OCI-LY1 (cell line): ENCODE data around the gene C1orf159.

Experiments
- H2AFZ ChIP-seq: fragments of 200-600 bp; sonication (generic), shearing (Covaris generic); 2 replicates; pipeline ENCODE4 v1.6.0; 2014; ENCODE audit warnings: antibody characterized with exemption, mild to moderate bottlenecking, low read length
- H3F3A ChIP-seq: fragments of 200-600 bp; sonication (generic), shearing (Covaris generic); 2 replicates; pipeline ENCODE4 v1.6.0; 2014; ENCODE audit warnings: mild to moderate bottlenecking, antibody characterized with exemption, low read length, moderate library complexity; ENCODE audit not compliant: insufficient read depth
- H3K27ac ChIP-seq: fragments of 200-600 bp; sonication (generic); 2 replicates; pipeline ENCODE4 v1.5.1; 2014; ENCODE audit warnings: low read length, mixed run types, mild to moderate bottlenecking, low read depth; ENCODE audit not compliant: poor library complexity, severe bottlenecking
- H3K27me3 ChIP-seq: fragments of 200-600 bp; sonication (generic); 2 replicates; pipeline ENCODE4 v1.6.0; 2014; ENCODE audit warnings: antibody characterized with exemption, mild to moderate bottlenecking, low read length, moderate library complexity; ENCODE audit not compliant: insufficient read depth
- H3K36me3 ChIP-seq: fragments of 200-600 bp; sonication (generic); 2 replicates; pipeline ENCODE4 v1.6.1; 2014; ENCODE audit warnings: mild to moderate bottlenecking, antibody characterized with exemption, low read length, moderate library complexity, mixed read lengths; ENCODE audit not compliant: insufficient read depth
- H3K4me1 ChIP-seq: fragments of 200-600 bp; sonication (generic); 2 replicates; pipeline ENCODE4 v1.5.1; 2014; ENCODE audit warnings: mild to moderate bottlenecking, low read length, moderate library complexity; ENCODE audit not compliant: insufficient read depth, severe bottlenecking
- H3K4me2 ChIP-seq: fragments of 200-600 bp; sonication (generic), shearing (Covaris generic); 2 replicates; pipeline ENCODE4 v1.6.1; 2014; ENCODE audit warnings: low read length
- H3K4me3 ChIP-seq: fragments of 200-600 bp; sonication (generic); 2 replicates; pipeline ENCODE4 v1.5.1; 2014; ENCODE audit warnings: low read length, low read depth, mild to moderate bottlenecking, mixed read lengths; ENCODE audit not compliant: poor library complexity, severe bottlenecking
- H3K79me2 ChIP-seq: fragments of 200-600 bp; shearing (Covaris generic); 2 replicates; pipeline ENCODE4 v1.6.1; 2016; ENCODE audit warnings: mixed run types, low read length, mixed read lengths; ENCODE audit not compliant: insufficient read depth
- H3K9ac ChIP-seq: fragments of 200-600 bp; sonication (generic), shearing (Covaris generic); 2 replicates; pipeline ENCODE4 v1.6.1; 2014; ENCODE audit warnings: mild to moderate bottlenecking, low read length, mixed read lengths
- H3K9me2 ChIP-seq: fragments of 200-600 bp; sonication (generic), shearing (Covaris generic); 2 replicates; pipeline ENCODE4 v1.6.1; 2014; ENCODE audit warnings: low read depth, mild to moderate bottlenecking, low read length, mixed read lengths
- H3K9me3 ChIP-seq: fragments of 200-600 bp; shearing (Covaris generic); 2 replicates; pipeline ENCODE4 v1.6.1; 2014; ENCODE audit warnings: low read length, mixed read lengths
- H4K20me1 ChIP-seq: fragments of 200-600 bp; sonication (generic), shearing (Covaris generic); 2 replicates; pipeline ENCODE4 v1.6.0; 2016; ENCODE audit warnings: mild to moderate bottlenecking, low read length; ENCODE audit not compliant: insufficient read depth
- EZH2 ChIP-seq: fragments of 200-600 bp; sonication (generic), shearing (Covaris generic); IDR thresholded peaks from 2 replicates; pipeline ENCODE4 v1.8.0; 2017; ENCODE audit warnings: borderline replicate concordance, mixed run types, mild to moderate bottlenecking, antibody characterized with exemption, low read length, moderate library complexity, mixed read lengths
- TF ChIP-seq, protein P1 (sequence below): fragments of 200-600 bp; sonication (generic), shearing (Covaris generic); IDR thresholded peaks from 2 replicates; pipeline ENCODE4 v1.5.1; 2017; ENCODE audit warnings: mild to moderate bottlenecking, antibody characterized with exemption, low read length, moderate library complexity, mixed read lengths

The C1orf159 gene

DNA sequence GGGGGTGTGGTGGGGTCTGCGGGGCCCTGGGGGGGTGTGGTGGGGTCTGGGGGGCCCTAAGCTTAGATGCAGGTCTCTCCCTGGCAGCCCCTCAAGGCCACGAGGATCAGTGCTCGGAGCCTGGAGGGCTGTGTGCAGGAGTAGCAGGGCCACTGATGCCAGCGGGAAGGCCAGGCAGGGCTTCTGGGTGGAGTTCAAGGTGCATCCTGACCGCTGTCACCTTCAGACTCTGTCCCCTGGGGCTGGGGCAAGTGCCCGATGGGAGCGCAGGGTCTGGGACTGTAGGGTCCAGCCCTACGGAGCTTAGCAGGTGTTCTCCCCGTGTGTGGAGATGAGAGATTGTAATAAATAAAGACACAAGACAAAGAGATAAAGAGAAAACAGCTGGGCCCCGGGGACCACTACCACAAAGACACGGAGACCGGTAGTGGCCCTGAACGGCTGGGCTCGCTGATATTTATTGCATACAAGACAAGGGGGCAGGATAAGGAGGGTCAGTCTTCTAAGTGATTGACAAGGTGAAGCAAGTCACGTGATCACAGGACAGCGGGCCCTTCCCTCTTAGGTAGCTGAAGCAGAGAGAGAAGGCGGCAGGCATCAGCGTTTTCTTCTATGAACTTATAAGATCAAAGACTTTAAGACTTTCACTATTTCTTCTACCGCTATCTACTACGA is 50.5 kb downstream of the C1orf159 start:
- Histone ChIP-seq H3K79me2 (no peaks in the 10 kb centered on the region), H3K36me3 (no peaks in the 10 kb centered on the region; the same call in 1 of the 2 replicates), H3F3A (no peaks in the 10 kb centered on the region), H3K9me2 (no peaks in the 10 kb centered on the region), H3K4me3 (no peak overlapping the region), H3K4me2 (no peak overlapping the region), H3K4me1 (peaks cover 6% of the 10 kb centered on the region), H2AFZ (no peak overlapping the region), H3K9me3 (no peaks in the 10 kb centered on the region), H4K20me1 (no peaks in the 10 kb centered on the region), H3K9ac (no peak overlapping the region), H3K27ac (no peak overlapping the region), H3K27me3 (peaks cover 4% of the 10 kb centered on the region; the same call in 1 of the 2 replicates)
- TF ChIP-seq, protein P1, sequence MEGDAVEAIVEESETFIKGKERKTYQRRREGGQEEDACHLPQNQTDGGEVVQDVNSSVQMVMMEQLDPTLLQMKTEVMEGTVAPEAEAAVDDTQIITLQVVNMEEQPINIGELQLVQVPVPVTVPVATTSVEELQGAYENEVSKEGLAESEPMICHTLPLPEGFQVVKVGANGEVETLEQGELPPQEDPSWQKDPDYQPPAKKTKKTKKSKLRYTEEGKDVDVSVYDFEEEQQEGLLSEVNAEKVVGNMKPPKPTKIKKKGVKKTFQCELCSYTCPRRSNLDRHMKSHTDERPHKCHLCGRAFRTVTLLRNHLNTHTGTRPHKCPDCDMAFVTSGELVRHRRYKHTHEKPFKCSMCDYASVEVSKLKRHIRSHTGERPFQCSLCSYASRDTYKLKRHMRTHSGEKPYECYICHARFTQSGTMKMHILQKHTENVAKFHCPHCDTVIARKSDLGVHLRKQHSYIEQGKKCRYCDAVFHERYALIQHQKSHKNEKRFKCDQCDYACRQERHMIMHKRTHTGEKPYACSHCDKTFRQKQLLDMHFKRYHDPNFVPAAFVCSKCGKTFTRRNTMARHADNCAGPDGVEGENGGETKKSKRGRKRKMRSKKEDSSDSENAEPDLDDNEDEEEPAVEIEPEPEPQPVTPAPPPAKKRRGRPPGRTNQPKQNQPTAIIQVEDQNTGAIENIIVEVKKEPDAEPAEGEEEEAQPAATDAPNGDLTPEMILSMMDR: no peak
- TF ChIP-seq EZH2: no peak

DNA sequence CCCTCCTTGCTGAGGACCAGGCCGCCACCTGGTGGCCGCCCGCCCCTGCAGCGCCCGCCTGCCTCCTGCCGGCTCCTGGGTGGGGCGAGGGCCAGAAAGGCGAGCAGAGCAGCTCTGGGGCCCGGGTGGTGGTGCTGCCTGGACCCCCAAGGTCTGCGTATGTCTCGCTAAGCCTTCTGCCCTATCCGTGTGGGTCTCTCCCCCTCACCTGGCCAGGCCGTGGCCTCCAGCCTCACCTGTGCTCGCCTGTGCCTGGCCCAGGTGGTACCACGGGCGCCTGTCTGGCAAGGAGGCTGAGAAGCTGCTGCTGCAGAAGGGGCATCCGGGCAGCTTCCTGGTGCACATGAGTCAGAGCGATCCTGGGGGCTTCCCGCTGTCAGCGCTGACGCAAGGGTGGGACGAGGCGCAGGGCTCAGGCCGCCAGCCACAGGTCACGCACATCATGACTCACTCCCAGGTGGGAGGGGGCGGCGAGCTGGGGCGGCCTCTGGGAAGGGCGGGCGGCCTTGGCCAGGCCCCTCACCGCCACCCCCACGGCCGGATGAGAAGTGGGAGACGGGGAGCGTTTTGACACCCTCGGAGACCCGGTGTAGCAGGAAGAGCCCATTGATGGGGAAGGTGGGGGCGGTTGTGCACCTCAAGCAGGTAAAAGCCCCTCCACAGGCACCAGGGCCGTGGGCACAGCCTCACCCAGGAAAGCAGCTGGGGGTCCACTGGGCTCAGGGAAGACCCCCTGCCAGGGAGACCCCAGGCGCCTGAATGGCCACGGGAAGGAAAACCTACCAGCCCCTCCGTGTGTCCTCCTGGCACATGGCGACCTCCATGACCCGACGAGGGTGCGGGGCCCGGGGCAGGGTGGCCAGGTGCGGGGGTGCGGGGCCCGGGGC is 51.7 kb downstream of the C1orf159 start:
- Histone ChIP-seq H3K9ac (no peak overlapping the region), H3K27ac (no peak overlapping the region), H3K79me2 (no peaks in the 10 kb centered on the region), H2AFZ (no peak overlapping the region), H3K4me3 (no peak overlapping the region), H4K20me1 (no peaks in the 10 kb centered on the region), H3K4me1 (peaks cover 6% of the 10 kb centered on the region), H3K9me3 (no peaks in the 10 kb centered on the region), H3K27me3 (peaks cover 4% of the 10 kb centered on the region; the same call in 1 of the 2 replicates), H3F3A (no peaks in the 10 kb centered on the region), H3K4me2 (no peak overlapping the region), H3K9me2 (no peaks in the 10 kb centered on the region), H3K36me3 (no peaks in the 10 kb centered on the region; the same call in 1 of the 2 replicates)
- no peak for TF ChIP-seq EZH2
- TF ChIP-seq, protein P1: peak; percentile 86

DNA sequence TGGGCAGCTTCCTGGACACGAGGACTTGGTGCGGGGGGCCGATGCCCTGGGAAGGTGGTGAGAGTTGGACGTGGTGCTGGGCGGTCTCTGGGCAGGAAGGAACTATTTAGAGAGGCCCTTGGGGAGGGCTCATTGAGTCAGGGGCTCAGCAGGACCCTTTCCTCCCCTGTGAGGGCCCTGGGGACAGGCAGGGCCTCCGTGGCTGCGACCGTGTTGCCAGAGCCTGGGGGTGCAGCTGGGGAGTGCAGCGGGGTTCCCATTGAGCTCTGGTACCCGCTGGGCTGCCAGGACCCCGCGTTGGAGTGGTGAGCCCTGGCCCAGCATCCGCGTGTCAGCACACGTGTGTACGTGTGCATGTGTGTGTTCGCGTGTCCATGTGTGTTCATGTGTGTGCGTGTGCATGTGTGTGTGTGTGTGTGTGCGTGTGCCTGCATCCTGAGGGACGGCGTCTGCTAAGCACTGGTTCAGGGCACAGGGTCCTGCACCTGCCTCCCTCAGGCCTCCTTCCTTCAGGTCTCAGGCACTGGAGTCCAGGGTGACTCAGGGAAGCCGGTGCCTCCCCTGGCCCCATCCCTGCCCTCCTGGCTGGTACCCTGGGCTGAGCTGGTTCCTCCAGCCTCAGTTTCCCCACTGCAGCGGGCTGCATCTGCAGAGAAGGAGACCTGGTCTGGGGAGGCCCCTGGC is 52.5 kb downstream of the C1orf159 start:
- Histone ChIP-seq H3K4me2 (no peak overlapping the region), H4K20me1 (no peaks in the 10 kb centered on the region), H3F3A (no peaks in the 10 kb centered on the region), H3K36me3 (no peaks in the 10 kb centered on the region; the same call in 1 of the 2 replicates), H3K9ac (no peak overlapping the region), H2AFZ (no peak overlapping the region), H3K27ac (no peak overlapping the region), H3K27me3 (peaks cover 4% of the 10 kb centered on the region; the same call in 1 of the 2 replicates), H3K9me2 (no peaks in the 10 kb centered on the region), H3K79me2 (no peaks in the 10 kb centered on the region), H3K4me1 (peaks cover 8% of the 10 kb centered on the region), H3K4me3 (no peak overlapping the region), H3K9me3 (no peaks in the 10 kb centered on the region)
- no peak for TF ChIP-seq EZH2
- TF ChIP-seq, protein P1: no peak
